D721Med (cell line): Measurements from ENCODE around the gene SDF4.

Experiments used
- DNase-seq: peaks from one replicate; pipeline ENCODE4 v3.0.0; 2011; ENCODE audit warnings: low spot score; ENCODE audit not compliant: insufficient read length
- FAIRE-seq: peaks from 2 replicates; lab custom pipeline; 2011; peaks lifted over from hg19 to GRCh38; lab: Jason Lieb, UNC
- CTCF ChIP-seq: IDR thresholded peaks from 2 replicates; pipeline ENCODE4 v1.5.1; 2012; ENCODE audit warnings: mild to moderate bottlenecking, control low read depth; ENCODE audit not compliant: insufficient read depth; ENCODE audit errors: missing control alignments

Gene SDF4

GRCh38 chr1:1181938-1182410, 49.8 kb downstream of the SDF4 start:
- no peak for TF ChIP-seq CTCF
- DNase-seq (no peak), FAIRE-seq (no peak)

- FAIRE-seq = no peak
- no peak for TF ChIP-seq CTCF
- DNase-seq = no peak
Observed at GRCh38 chr1:1181129-1181937, 50.5 kb downstream of the SDF4 start.

GRCh38 chr1:1179983-1180861, 51.6 kb downstream of the SDF4 start:
- DNase-seq (no peak), FAIRE-seq (no peak)
- no peak for TF ChIP-seq CTCF

- DNase-seq (no peak), FAIRE-seq (no peak)
- TF ChIP-seq CTCF = no peak
Observed at GRCh38 chr1:1179346-1179982, 52.3 kb downstream of the SDF4 start.

- TF ChIP-seq CTCF = no peak
- DNase-seq (no peak), FAIRE-seq (no peak)
Observed at GRCh38 chr1:1178794-1179331, 52.9 kb downstream of the SDF4 start.

GRCh38 chr1:1177452-1178206, 54.2 kb downstream of the SDF4 start:
- DNase-seq (no peak), FAIRE-seq (no peak)
- no peak for TF ChIP-seq CTCF
